HG02642 (cell line): Measurements from ENCODE around the gene STK40.

Experiments used
- ATAC-seq: cut with Tn5 transposase; IDR thresholded peaks from one replicate; pipeline ENCODE4 v1.9.1; 2021; ENCODE audit warnings: mild to moderate bottlenecking; ENCODE audit not compliant: unreplicated experiment, poor library complexity

The STK40 gene

GRCh38 chr1:36398370-36398977, 12.8 kb upstream of the STK40 start:
- no peak for ATAC-seq

GRCh38 chr1:36397378-36398230, 11.9 kb upstream of the STK40 start, which contains the start of gene LSM10:
LSM10 (minus strand) TSS chr1:36397908; CDS start chr1:36394129, 3,779 bp downstream.
- ATAC-seq = peak; percentile 82

- peak; percentile 33 for ATAC-seq
These were observed 11.3 kb upstream of the STK40 start for GRCh38 chr1:36397083-36397377.

- no peak for ATAC-seq
These were observed 10.6 kb upstream of the STK40 start for GRCh38 chr1:36396359-36396758.

GRCh38 chr1:36393686-36394085, 8.0 kb upstream of the STK40 start:
- no peak for ATAC-seq

- ATAC-seq = no peak
These were observed 7.1 kb upstream of the STK40 start for GRCh38 chr1:36392836-36393235.

GRCh38 chr1:36391271-36391670, 5.5 kb upstream of the STK40 start:
- ATAC-seq = no peak

GRCh38 chr1:36390411-36390810, 4.7 kb upstream of the STK40 start:
- no peak for ATAC-seq

- ATAC-seq = no peak
These were observed 4.3 kb upstream of the STK40 start for GRCh38 chr1:36389999-36390398.

- ATAC-seq = no peak
These were observed 3.5 kb upstream of the STK40 start for GRCh38 chr1:36389261-36389660.

GRCh38 chr1:36387141-36387949, 1.6 kb upstream of the STK40 start:
- no peak for ATAC-seq

GRCh38 chr1:36386265-36387140, 779 bp upstream of the STK40 start:
- peak; percentile 40 for ATAC-seq

GRCh38 chr1:36384542-36385409, 948 bp downstream of the STK40 start:
- ATAC-seq = no peak

- ATAC-seq = no peak
These were observed 2.5 kb downstream of the STK40 start for GRCh38 chr1:36383240-36383639.

GRCh38 chr1:36382669-36383068, 3.1 kb downstream of the STK40 start:
- no peak for ATAC-seq

GRCh38 chr1:36382231-36382630, 3.5 kb downstream of the STK40 start:
- no peak for ATAC-seq

- ATAC-seq = no peak
These were observed 4.3 kb downstream of the STK40 start for GRCh38 chr1:36381405-36381804.

GRCh38 chr1:36380782-36381181, 4.9 kb downstream of the STK40 start:
- no peak for ATAC-seq

- no peak for ATAC-seq
These were observed 5.5 kb downstream of the STK40 start for GRCh38 chr1:36380143-36380619.
